Stimulated activated naive B cell treated with anti-CD40 and anti-IgM and Interleukin-4, amounts not matched to agents 10 μg/mL and 1 μg/mL and 100 μg/mL, for 72 hours (primary cell): ENCODE data around the gene RASGEF1B.
A peak's percentile ranks its signal among the peaks of the same experiment; 100 is the strongest.

Experiments
- ATAC-seq, 2 donors: fragments of 150-1000 bp; cut with Tn5 transposase; replicated peaks; 2 replicates each; pipeline ENCODE4 v1.10.0; 2021; ENCODE audit warnings: moderate library complexity in 1 of 2
- DNase-seq: peaks from one replicate; pipeline ENCODE4 v3.0.0; 2021
- H3K27ac Mint-ChIP-seq: one replicate; pipeline ENCODE4 v1.8.0; 2022; ENCODE audit warnings: mild to moderate bottlenecking, mixed read lengths
- H3K27me3 Mint-ChIP-seq, 2 donors: one replicate each; pipeline ENCODE4 v1.8.0; 2022; ENCODE audit warnings: mixed read lengths in 2 of 2
- H3K36me3 Mint-ChIP-seq, 2 donors: one replicate each; pipeline ENCODE4 v1.8.0; 2022; ENCODE audit warnings: mixed read lengths in 2 of 2, mild to moderate bottlenecking in 1 of 2
- H3K4me1 Mint-ChIP-seq, 2 donors: one replicate each; pipeline ENCODE4 v1.8.0; 2022; ENCODE audit warnings: mixed read lengths in 2 of 2, mild to moderate bottlenecking in 1 of 2
- H3K4me3 Mint-ChIP-seq, 2 donors: one replicate each; pipeline ENCODE4 v1.8.0; 2022; ENCODE audit warnings: mild to moderate bottlenecking in 2 of 2, mixed read lengths in 2 of 2, moderate library complexity in 1 of 2
- H3K9me3 Mint-ChIP-seq, 2 donors: one replicate each; pipeline ENCODE4 v1.8.0; 2022; ENCODE audit warnings: mixed read lengths in 2 of 2, mild to moderate bottlenecking in 1 of 2

The RASGEF1B gene

GRCh38 chr4:81505726-81506125 is 34.0 kb upstream of the RASGEF1B start:
- H3K36me3 Mint-ChIP-seq = no peaks in the 10 kb centered on the region

GRCh38 chr4:81505004-81505598 is 33.4 kb upstream of the RASGEF1B start:
- peak overlapping the region; percentile 65 to 73 for H3K4me3 Mint-ChIP-seq
- no peaks in the 10 kb centered on the region for H3K9me3 Mint-ChIP-seq
- H3K27ac Mint-ChIP-seq = peak overlapping the region; percentile 85
- peaks cover 55 to 88% of the 10 kb centered on the region in 2 donors for H3K4me1 Mint-ChIP-seq
- H3K27me3 Mint-ChIP-seq = no peaks in the 10 kb centered on the region
- no peaks in the 10 kb centered on the region for H3K36me3 Mint-ChIP-seq
- DNase-seq = peak; percentile 55
- peak; percentile 55 to 60 for ATAC-seq

More at GRCh38 chr4:81505726-81506125, 34.0 kb upstream of the RASGEF1B start:
- H3K9me3 Mint-ChIP-seq = no peaks in the 10 kb centered on the region
- peaks cover 58 to 89% of the 10 kb centered on the region in 2 donors for H3K4me1 Mint-ChIP-seq
- H3K27ac Mint-ChIP-seq = peak overlapping the region; percentile 85
- ATAC-seq = no peak
- no peak for DNase-seq
- H3K4me3 Mint-ChIP-seq = peak overlapping the region; percentile 65 to 73
- no peaks in the 10 kb centered on the region for H3K27me3 Mint-ChIP-seq

GRCh38 chr4:81504112-81505003 is 32.7 kb upstream of the RASGEF1B start:
- no peaks in the 10 kb centered on the region for H3K36me3 Mint-ChIP-seq
- H3K27me3 Mint-ChIP-seq = no peaks in the 10 kb centered on the region
- peak overlapping the region; percentile 65 to 73 for H3K4me3 Mint-ChIP-seq
- peak overlapping the region; percentile 85 for H3K27ac Mint-ChIP-seq
- no peaks in the 10 kb centered on the region for H3K9me3 Mint-ChIP-seq
- peaks cover 56 to 88% of the 10 kb centered on the region in 2 donors for H3K4me1 Mint-ChIP-seq
- peak; percentile 8 to 10 for ATAC-seq
- DNase-seq = no peak

GRCh38 chr4:81503586-81503985 is 31.9 kb upstream of the RASGEF1B start:
- no peak overlapping the region for H3K4me3 Mint-ChIP-seq
- no peaks in the 10 kb centered on the region for H3K27me3 Mint-ChIP-seq
- H3K4me1 Mint-ChIP-seq = peaks cover 50 to 87% of the 10 kb centered on the region in 2 donors
- DNase-seq (no peak), ATAC-seq (no peak)
- H3K36me3 Mint-ChIP-seq = no peaks in the 10 kb centered on the region
- H3K27ac Mint-ChIP-seq = peak overlapping the region; percentile 85
- H3K9me3 Mint-ChIP-seq = no peaks in the 10 kb centered on the region

GRCh38 chr4:81502564-81502963 is 30.9 kb upstream of the RASGEF1B start:
- H3K27me3 Mint-ChIP-seq = no peaks in the 10 kb centered on the region
- H3K27ac Mint-ChIP-seq = no peak overlapping the region
- peak; percentile 16 to 31 for ATAC-seq
- no peaks in the 10 kb centered on the region for H3K9me3 Mint-ChIP-seq
- H3K4me1 Mint-ChIP-seq = peaks cover 40 to 77% of the 10 kb centered on the region in 2 donors
- no peak for DNase-seq
- no peaks in the 10 kb centered on the region for H3K36me3 Mint-ChIP-seq
- no peak overlapping the region for H3K4me3 Mint-ChIP-seq

DNA sequence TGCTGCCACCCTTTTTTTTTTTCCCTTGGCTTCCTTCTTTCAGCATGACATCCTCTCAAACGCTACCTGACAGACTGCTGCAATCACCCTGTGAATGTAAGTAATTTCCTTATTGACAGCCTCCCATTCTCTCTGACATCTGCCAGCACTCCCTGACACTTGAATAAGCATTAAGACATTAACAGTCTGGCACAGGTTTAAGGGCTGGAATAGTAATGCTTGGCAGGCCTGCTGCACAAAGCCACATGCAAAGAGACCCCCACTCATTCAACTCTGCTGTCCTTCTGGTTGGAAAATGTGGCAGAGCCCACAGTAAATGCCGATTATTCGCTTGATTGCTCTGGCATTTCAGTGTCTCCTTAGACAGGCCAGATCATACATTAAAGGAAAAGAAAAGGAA is 28.1 kb upstream of the RASGEF1B start:
- no peak for ATAC-seq
- no peak overlapping the region for H3K4me3 Mint-ChIP-seq
- no peak for DNase-seq
- H3K27me3 Mint-ChIP-seq = no peaks in the 10 kb centered on the region
- H3K4me1 Mint-ChIP-seq = peaks cover 37 to 63% of the 10 kb centered on the region in 2 donors
- peaks cover 0 to 4% of the 10 kb centered on the region in 2 donors for H3K36me3 Mint-ChIP-seq
- H3K27ac Mint-ChIP-seq = no peak overlapping the region
- H3K9me3 Mint-ChIP-seq = peaks cover 3 to 5% of the 10 kb centered on the region in 2 donors

- ATAC-seq = no peak
- no peak overlapping the region for H3K27ac Mint-ChIP-seq
Observed at GRCh38 chr4:81498551-81499099, 26.9 kb upstream of the RASGEF1B start.

DNA sequence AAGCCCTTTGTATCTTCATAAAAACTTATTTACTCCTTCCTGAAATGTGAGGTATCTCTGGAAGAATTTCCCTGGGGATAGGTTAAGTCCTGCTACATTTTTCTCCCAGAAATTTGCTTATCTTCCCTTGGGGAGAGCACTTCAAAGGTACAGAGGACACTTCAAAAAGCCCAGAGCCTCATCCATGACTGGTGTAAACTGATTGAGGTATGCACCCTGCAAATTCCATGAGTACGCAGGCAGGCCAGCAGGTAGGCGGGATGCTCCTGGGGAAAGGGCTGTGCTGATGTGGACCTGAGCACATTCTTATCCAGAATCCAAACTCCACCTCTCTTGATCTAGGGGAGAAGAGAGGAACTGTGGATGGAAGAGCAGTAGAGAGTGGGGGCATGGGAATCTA is 26.3 kb upstream of the RASGEF1B start:
- ATAC-seq = no peak
- H3K27me3 Mint-ChIP-seq = no peaks in the 10 kb centered on the region
- H3K4me3 Mint-ChIP-seq = no peak overlapping the region
- peaks cover 25 to 60% of the 10 kb centered on the region in 2 donors for H3K4me1 Mint-ChIP-seq
- DNase-seq = no peak
- peaks cover 3 to 5% of the 10 kb centered on the region in 2 donors for H3K9me3 Mint-ChIP-seq
- H3K36me3 Mint-ChIP-seq = peaks cover 0 to 4% of the 10 kb centered on the region in 2 donors
- H3K27ac Mint-ChIP-seq = peak overlapping the region; percentile 72

More at GRCh38 chr4:81498551-81499099, 26.9 kb upstream of the RASGEF1B start:
- Mint-ChIP-seq H3K4me1 (peaks cover 28 to 58% of the 10 kb centered on the region in 2 donors), H3K4me3 (no peak overlapping the region), H3K27me3 (no peaks in the 10 kb centered on the region), H3K9me3 (peaks cover 3 to 5% of the 10 kb centered on the region in 2 donors), H3K36me3 (peaks cover 0 to 4% of the 10 kb centered on the region in 2 donors)
- DNase-seq = no peak

DNA sequence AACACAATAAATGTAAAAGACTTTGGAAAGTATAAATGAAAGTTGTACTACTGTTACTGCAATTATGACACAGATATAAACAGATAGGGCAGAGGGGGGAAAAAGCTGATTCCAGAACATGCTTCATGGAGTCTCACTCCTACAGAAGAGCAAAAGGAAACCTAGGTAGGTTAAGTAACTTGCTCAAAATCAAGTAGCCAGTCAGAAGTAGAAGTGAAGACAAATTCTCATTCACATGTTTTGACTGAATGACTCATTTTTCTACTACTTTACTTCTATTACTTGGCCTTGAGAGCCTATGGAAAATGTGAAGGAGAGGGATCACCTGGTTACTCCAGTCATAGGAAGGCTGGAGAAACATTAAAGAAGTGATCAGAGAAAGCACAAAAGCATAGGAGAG is 23.6 kb upstream of the RASGEF1B start:
- no peak for DNase-seq
- Mint-ChIP-seq H3K27me3 (no peaks in the 10 kb centered on the region), H3K9me3 (peaks cover 9% of the 10 kb centered on the region in 2 donors), H3K4me3 (peak overlapping the region in 1 of 2 donors; percentile 7), H3K27ac (peak overlapping the region; percentile 11), H3K4me1 (peaks cover 20 to 51% of the 10 kb centered on the region in 2 donors), H3K36me3 (peaks cover 8 to 9% of the 10 kb centered on the region in 2 donors)
- no peak for ATAC-seq

DNA sequence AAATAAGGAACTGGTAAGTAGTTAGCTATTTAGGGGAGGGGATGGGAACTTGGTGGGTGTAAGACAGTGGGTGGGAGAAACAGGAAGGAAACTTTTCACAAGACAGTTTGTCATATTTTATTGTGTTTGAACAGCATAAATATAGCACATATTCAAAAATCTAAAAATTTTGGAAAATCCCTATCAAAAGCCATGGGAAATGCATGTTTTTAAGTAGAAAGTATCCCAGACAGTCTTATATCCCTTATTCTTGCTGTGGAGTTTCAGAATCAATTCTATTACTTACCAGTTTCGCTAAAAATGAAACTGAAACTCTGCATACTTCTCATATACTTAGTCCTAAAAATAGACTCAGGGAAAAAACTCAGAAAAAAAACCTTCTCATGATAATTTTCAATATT is 22.3 kb upstream of the RASGEF1B start:
- Mint-ChIP-seq H3K27me3 (no peaks in the 10 kb centered on the region), H3K9me3 (peaks cover 9 to 12% of the 10 kb centered on the region in 2 donors), H3K36me3 (peaks cover 8 to 13% of the 10 kb centered on the region in 2 donors), H3K4me1 (peaks cover 23 to 49% of the 10 kb centered on the region in 2 donors), H3K4me3 (peak overlapping the region; percentile 39), H3K27ac (peak overlapping the region; percentile 62)
- ATAC-seq = peak; percentile 61 to 67
- no peak for DNase-seq

DNA sequence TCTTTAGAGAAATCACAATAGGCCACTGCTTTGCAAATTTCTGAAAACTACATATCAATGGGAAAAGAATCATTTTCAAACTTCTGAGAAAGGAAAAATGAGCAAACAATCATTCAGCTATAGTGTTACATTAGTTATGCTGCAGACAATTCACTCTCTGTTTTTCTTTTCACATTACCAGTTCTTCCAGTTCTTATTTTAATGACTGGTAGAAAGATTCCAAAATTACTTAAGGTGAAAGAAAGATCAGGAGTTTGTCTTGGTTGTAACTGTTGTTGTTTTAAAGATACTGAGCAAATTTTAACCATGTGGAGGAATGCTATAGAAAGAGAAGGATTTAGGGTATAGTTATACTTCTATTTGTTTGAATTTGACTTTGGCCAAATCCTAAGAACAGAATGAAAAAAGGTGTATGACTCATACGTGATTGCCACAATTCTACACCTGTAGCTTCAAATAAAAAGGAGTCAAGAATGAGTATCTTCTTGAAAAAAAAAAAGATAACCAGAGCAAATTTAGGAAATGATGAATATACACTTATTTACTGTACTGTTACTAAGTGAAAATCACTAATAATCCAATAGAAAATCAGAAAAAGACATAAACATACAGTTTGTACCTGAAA is 21.0 kb upstream of the RASGEF1B start:
- Mint-ChIP-seq H3K9me3 (peaks cover 13 to 15% of the 10 kb centered on the region in 2 donors), H3K4me1 (peaks cover 27 to 54% of the 10 kb centered on the region in 2 donors), H3K4me3 (peak overlapping the region in 1 of 2 donors; percentile 25), H3K27ac (peak overlapping the region; percentile 82), H3K27me3 (no peaks in the 10 kb centered on the region), H3K36me3 (peaks cover 11 to 13% of the 10 kb centered on the region in 2 donors)
- ATAC-seq (no peak), DNase-seq (no peak)

- H3K27ac Mint-ChIP-seq = peak overlapping the region; percentile 94
- no peak for DNase-seq
- ATAC-seq = peak; percentile 90 to 92
- H3K36me3 Mint-ChIP-seq = peaks cover 11 to 13% of the 10 kb centered on the region in 2 donors
- peak overlapping the region; percentile 20 to 40 for H3K4me3 Mint-ChIP-seq
- H3K4me1 Mint-ChIP-seq = peaks cover 28 to 55% of the 10 kb centered on the region in 2 donors
- no peaks in the 10 kb centered on the region for H3K27me3 Mint-ChIP-seq
- H3K9me3 Mint-ChIP-seq = peaks cover 13 to 15% of the 10 kb centered on the region in 2 donors
Observed at GRCh38 chr4:81491943-81492342, 20.2 kb upstream of the RASGEF1B start.

- Mint-ChIP-seq H3K36me3 (peaks cover 11 to 13% of the 10 kb centered on the region in 2 donors), H3K9me3 (peaks cover 11 to 15% of the 10 kb centered on the region in 2 donors), H3K4me1 (peaks cover 27 to 51% of the 10 kb centered on the region in 2 donors), H3K4me3 (no peak overlapping the region), H3K27me3 (no peaks in the 10 kb centered on the region), H3K27ac (peak overlapping the region; percentile 48)
- ATAC-seq (no peak), DNase-seq (no peak)
Observed at GRCh38 chr4:81490403-81491160, 18.9 kb upstream of the RASGEF1B start.
